M059J (cell line): ENCODE data around the gene BAMBI. TPM values are rescaled to one million over a fixed set of nuclear protein-coding genes. Genes with fewer than 3 reads are reported as not detected.

Experiments
- total RNA-seq: library from RNA; depleted of rRNA; stranded (reverse); fragments of >200 nt; shearing (Covaris generic); gene quantifications from 2 replicates; pipeline ENCODE4 v1.2.3, GENCODE V29; 2014; rRNA removed

BAMBI gene
- total RNA-seq, 1 experiment from 2014 or later, result 23.7 TPM

Other genes with a start within 250 kb of the BAMBI start
- gene WAC, start 144.4 kb upstream of the BAMBI start, total RNA-seq, result 41.1 TPM in 2 replicates